H1 (cell line): ENCODE data around the gene NTRK2.

ENCODE experiments used
- CEBPB ChIP-seq: IDR thresholded peaks from 2 replicates; pipeline ENCODE4 v1.6.1; 2012; ENCODE audit warnings: low read depth, low read length
- EP300 ChIP-seq, 2 experiments: IDR thresholded peaks; 1 replicate in 1 of 2; 2 replicates in 1 of 2; pipeline ENCODE4 v1.6.1; 2011 to 2012; ENCODE audit warnings: low read depth in 2 of 2, low read length in 2 of 2, mild to moderate bottlenecking in 2 of 2, borderline replicate concordance in 1 of 2, inconsistent platforms in 1 of 2, moderate library complexity in 1 of 2
- EZH2 ChIP-seq: fragments of 200-600 bp; sonication (generic); IDR thresholded peaks from 2 replicates; pipeline ENCODE4 v1.7.1; 2012; ENCODE audit warnings: low read depth, mild to moderate bottlenecking, moderate library complexity, low read length, inconsistent platforms; ENCODE audit not compliant: severe bottlenecking
- GABPA ChIP-seq: IDR thresholded peaks from 2 replicates; pipeline ENCODE4 v1.6.1; 2011; ENCODE audit warnings: mild to moderate bottlenecking, low read length, moderate library complexity, borderline replicate concordance; ENCODE audit not compliant: insufficient read depth
- HDAC2 ChIP-seq, 2 experiments: fragments of 300-600 bp in 1 of 2; sonication (generic) in 1 of 2; IDR thresholded peaks; 2 replicates each; pipeline ENCODE4 v1.6.1; 2011 to 2012; ENCODE audit warnings: low read depth in 2 of 2, low read length in 2 of 2, mild to moderate bottlenecking in 2 of 2, moderate library complexity in 2 of 2, borderline replicate concordance in 1 of 2, inconsistent platforms in 1 of 2
- PHF8 ChIP-seq: fragments of 200-600 bp; sonication (generic); conservative IDR thresholded peaks from 2 replicates; pipeline ENCODE4 v1.7.1; 2012; ENCODE audit warnings: low read depth, mild to moderate bottlenecking, inconsistent platforms, low read length, moderate library complexity
- POLR2AphosphoS5 ChIP-seq: IDR thresholded peaks from 2 replicates; pipeline ENCODE4 v1.6.1; 2011; ENCODE audit warnings: low read depth, low read length
- RFX5 ChIP-seq: IDR thresholded peaks from 2 replicates; pipeline ENCODE4 v1.6.1; 2011; ENCODE audit warnings: low read depth, low read length, improper control_type of control experiment, borderline replicate concordance
- SP1 ChIP-seq: IDR thresholded peaks from 2 replicates; pipeline ENCODE4 v1.6.1; 2011; ENCODE audit warnings: low read depth, low read length
- TAF1 ChIP-seq: IDR thresholded peaks from 2 replicates; pipeline ENCODE4 v1.6.1; 2011; ENCODE audit warnings: mild to moderate bottlenecking, low read depth, low read length
- ZNF274 ChIP-seq: IDR thresholded peaks from 2 replicates; pipeline ENCODE4 v1.7.0; 2012; ENCODE audit warnings: low read length, borderline replicate concordance; ENCODE audit errors: extremely low read depth
- TF ChIP-seq, protein P1 (sequence below), 3 experiments: IDR thresholded peaks; 1 replicate in 2 of 3; 2 replicates in 1 of 3; pipeline versions ENCODE4 v1.5.1 to v1.6.1; 2011; ENCODE audit warnings: low read length in 3 of 3, mild to moderate bottlenecking in 3 of 3, inconsistent platforms in 2 of 3, low read depth in 1 of 3, moderate library complexity in 1 of 3; ENCODE audit not compliant: insufficient read depth in 1 of 3; ENCODE audit errors: control extremely low read depth in 1 of 3

GRCh38 chr9:84773022-84773421 is 103.5 kb downstream of the NTRK2 start:
- TF ChIP-seq GABPA (no peak), ZNF274 (no peak), EZH2 (no peak), CEBPB (no peak), TAF1 (no peak), SP1 (no peak), EP300 (IDR thresholded peaks at IDR 0.05; ENCODE audit: borderline replicate concordance in 1 of 2, low read depth in 2 of 2, low read length in 2 of 2) (no peak), HDAC2 (IDR thresholded peaks at IDR 0.05; ENCODE audit: borderline replicate concordance in 1 of 2, low read depth in 2 of 2, low read length in 2 of 2) (no peak), RFX5 (no peak), POLR2AphosphoS5 (no peak), PHF8 (no peak)
- TF ChIP-seq, protein P1, sequence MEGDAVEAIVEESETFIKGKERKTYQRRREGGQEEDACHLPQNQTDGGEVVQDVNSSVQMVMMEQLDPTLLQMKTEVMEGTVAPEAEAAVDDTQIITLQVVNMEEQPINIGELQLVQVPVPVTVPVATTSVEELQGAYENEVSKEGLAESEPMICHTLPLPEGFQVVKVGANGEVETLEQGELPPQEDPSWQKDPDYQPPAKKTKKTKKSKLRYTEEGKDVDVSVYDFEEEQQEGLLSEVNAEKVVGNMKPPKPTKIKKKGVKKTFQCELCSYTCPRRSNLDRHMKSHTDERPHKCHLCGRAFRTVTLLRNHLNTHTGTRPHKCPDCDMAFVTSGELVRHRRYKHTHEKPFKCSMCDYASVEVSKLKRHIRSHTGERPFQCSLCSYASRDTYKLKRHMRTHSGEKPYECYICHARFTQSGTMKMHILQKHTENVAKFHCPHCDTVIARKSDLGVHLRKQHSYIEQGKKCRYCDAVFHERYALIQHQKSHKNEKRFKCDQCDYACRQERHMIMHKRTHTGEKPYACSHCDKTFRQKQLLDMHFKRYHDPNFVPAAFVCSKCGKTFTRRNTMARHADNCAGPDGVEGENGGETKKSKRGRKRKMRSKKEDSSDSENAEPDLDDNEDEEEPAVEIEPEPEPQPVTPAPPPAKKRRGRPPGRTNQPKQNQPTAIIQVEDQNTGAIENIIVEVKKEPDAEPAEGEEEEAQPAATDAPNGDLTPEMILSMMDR (IDR thresholded peaks at IDR 0.05; ENCODE audit: control extremely low read depth in 1 of 3, insufficient read depth in 1 of 3, low read depth in 1 of 3, low read length in 3 of 3): no peak
